ENCODE results near the gene LMCD1. TPM values are rescaled to one million over a fixed set of nuclear protein-coding genes. Genes with fewer than 3 reads are reported as not detected.

LMCD1 gene
- total and polyA plus RNA-seq, 2 of the 8 experiments (the other 6 are each of a cell fraction or from before 2014, with no cell fraction given), result 12.3 to 26.5 TPM

DNA sequence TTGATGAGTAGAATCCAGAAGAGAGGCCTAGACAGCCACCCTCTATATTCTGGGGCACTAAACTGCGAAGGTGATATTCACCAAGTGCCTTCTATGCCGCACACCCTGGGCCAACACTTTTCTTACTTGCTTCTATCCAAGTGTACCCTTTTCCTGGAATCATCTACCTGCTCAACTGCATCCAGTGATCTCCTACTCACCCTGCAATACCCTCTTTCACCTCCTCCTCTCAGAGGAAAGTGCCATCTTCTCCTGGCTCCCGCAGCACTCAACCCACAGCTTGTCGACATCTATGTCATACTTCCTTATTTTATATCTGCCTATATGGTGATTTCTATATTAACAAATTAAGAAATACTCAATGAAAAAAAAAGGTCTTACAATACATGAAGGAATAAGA lies 28.6 kb upstream of the LMCD1 start:
- FAIRE-seq, result no peak

More for the DNA sequence above, 28.6 kb upstream of the LMCD1 start:
- H3K23ac ChIP-seq (ENCODE audit: insufficient read length), result no peak overlapping the region
- TF ChIP-seq CBX5 (IDR thresholded peaks at IDR 0.05; ENCODE audit: low read depth, low read length) (no peak), TAF7 (optimal IDR thresholded peaks at IDR 0.05; ENCODE audit: borderline replicate concordance, low read depth, low read length) (no peak), JUN (IDR thresholded peaks at IDR 0.05; ENCODE audit: low read depth, low read length) (no peak), SUZ12 (IDR thresholded peaks at IDR 0.05; ENCODE audit: low read length) (no peak), HDAC2 (IDR thresholded peaks at IDR 0.05; ENCODE audit: borderline replicate concordance in 1 of 2, low read depth in 2 of 2, low read length in 2 of 2) (no peak), KDM1A (IDR thresholded peaks at IDR 0.05; ENCODE audit: borderline replicate concordance, low read length) (no peak)
- TF ChIP-seq, protein P1, sequence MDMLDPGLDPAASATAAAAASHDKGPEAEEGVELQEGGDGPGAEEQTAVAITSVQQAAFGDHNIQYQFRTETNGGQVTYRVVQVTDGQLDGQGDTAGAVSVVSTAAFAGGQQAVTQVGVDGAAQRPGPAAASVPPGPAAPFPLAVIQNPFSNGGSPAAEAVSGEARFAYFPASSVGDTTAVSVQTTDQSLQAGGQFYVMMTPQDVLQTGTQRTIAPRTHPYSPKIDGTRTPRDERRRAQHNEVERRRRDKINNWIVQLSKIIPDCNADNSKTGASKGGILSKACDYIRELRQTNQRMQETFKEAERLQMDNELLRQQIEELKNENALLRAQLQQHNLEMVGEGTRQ (IDR thresholded peaks at IDR 0.05; ENCODE audit: low read length), result no peak
- TF ChIP-seq, protein P2, sequence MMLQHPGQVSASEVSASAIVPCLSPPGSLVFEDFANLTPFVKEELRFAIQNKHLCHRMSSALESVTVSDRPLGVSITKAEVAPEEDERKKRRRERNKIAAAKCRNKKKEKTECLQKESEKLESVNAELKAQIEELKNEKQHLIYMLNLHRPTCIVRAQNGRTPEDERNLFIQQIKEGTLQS (IDR thresholded peaks at IDR 0.05; ENCODE audit: insufficient read depth, low read depth, low read length), result no peak
- H3K9me3 ChIP-seq (ENCODE audit: insufficient read depth in 2 of 2, low read depth in 1 of 2, low read length in 1 of 2), result no peaks in the 10 kb centered on the region
- no peak overlapping the region for H2AFZ ChIP-seq (ENCODE audit: low read length)
- no peaks in the 10 kb centered on the region for H3K27me3 ChIP-seq (replicated peaks in 1 of 4; ENCODE audit: control insufficient read depth in 3 of 4, extremely low read depth in 1 of 4, insufficient read depth in 3 of 4, low read length in 3 of 4)
- H2BK5ac ChIP-seq (ENCODE audit: low read depth, low read length), result no peak overlapping the region
- no peak for DNase-seq (ENCODE audit: low read depth in 1 of 2, low spot score in 2 of 2)
- H3K4me2 ChIP-seq (ENCODE audit: insufficient read depth in 1 of 2, low read depth in 2 of 2, low read length in 2 of 2), result no peak overlapping the region
- no peaks in the 10 kb centered on the region for H3K23me2 ChIP-seq (ENCODE audit: low read depth, low read length)
- peaks cover 0 to 4% (median 2%) of the 10 kb centered on the region in 4 experiments; a peak in 2 of 7 replicates for H3K4me1 ChIP-seq (replicated peaks in 1 of 4; ENCODE audit: control insufficient read depth in 3 of 4, insufficient read depth in 4 of 4, low read length in 3 of 4)
- H2BK12ac ChIP-seq (ENCODE audit: low read depth, low read length), result no peak overlapping the region
- 0 out of 4 replicates have a peak, but pooled peaks cover 0 to 3% of the 10 kb centered on the region in 2 experiments for H3K79me2 ChIP-seq (ENCODE audit: control insufficient read depth in 1 of 2, insufficient read depth in 2 of 2, low read length in 2 of 2)
- no peak overlapping the region for H3K14ac ChIP-seq (ENCODE audit: insufficient read length)
- no peaks in the 10 kb centered on the region for H3K36me3 ChIP-seq (ENCODE audit: control insufficient read depth in 2 of 4, insufficient read depth in 4 of 4, low read length in 3 of 4)
- H4K20me1 ChIP-seq (replicated peaks in 1 of 2; ENCODE audit: control insufficient read depth in 1 of 2, insufficient read depth in 2 of 2, low read length in 2 of 2), result no peaks in the 10 kb centered on the region
- H3K18ac ChIP-seq (ENCODE audit: extremely low read depth, low read length), result no peak overlapping the region
- H3K79me1 ChIP-seq (ENCODE audit: low read depth, low read length), result no peaks in the 10 kb centered on the region
- no peak overlapping the region for H4K8ac ChIP-seq (ENCODE audit: extremely low read depth, insufficient read depth, low read length)
- no peak overlapping the region for H3K27ac ChIP-seq (ENCODE audit: low read depth, low read length)
- H3K56ac ChIP-seq (replicated peaks; ENCODE audit: insufficient read length, low read depth, low read length), result no peak overlapping the region
- ChIA-PET CTCF (ENCODE audit: partially characterized antibody) (interaction anchor here (0.8 to 2.7 kb wide), 8 partner anchors 11 to 162 kb away, joined by 3 to 9 read pairs (median 4); no protein-coding TSS in a partner anchor), POLR2A (ENCODE audit: partially characterized antibody) (interaction anchor here (1.4 kb wide), 1 partner anchor 20 kb away, joined by 4 read pairs; no protein-coding TSS in a partner anchor)
- no peak overlapping the region for H2AK5ac ChIP-seq (ENCODE audit: low read depth, low read length)
- peak overlapping the region; percentile 46 for H4K91ac ChIP-seq (replicated peaks; ENCODE audit: insufficient read length, low read length)
- H3K9ac ChIP-seq (replicated peaks in 1 of 4; ENCODE audit: extremely low read depth in 1 of 4, low read depth in 3 of 4, low read length in 3 of 4), result no peak overlapping the region
- no peak overlapping the region for H2BK20ac ChIP-seq (ENCODE audit: low read length)
- no peak overlapping the region for H2BK120ac ChIP-seq (replicated peaks; ENCODE audit: low read depth, low read length)
- H4K5ac ChIP-seq (ENCODE audit: insufficient read length, low read depth, low read length), result no peak overlapping the region
- 91% methylated on average over 4 of the region's 4 CpGs; no CpG with 5 or more reads in 1 of the 2 experiments for WGBS, 2 experiments (ENCODE audit: extremely low coverage in 1 of 2, insufficient coverage in 1 of 2, insufficient read length in 1 of 2, insufficient replicate concordance in 2 of 2, low coverage in 1 of 2, low lambda C conversion rate in 2 of 2, missing lambda C conversion rate in 1 of 2)
- H3K4ac ChIP-seq (replicated peaks; ENCODE audit: insufficient read length, low read depth, low read length), result no peak overlapping the region
- no peak overlapping the region for H2BK15ac ChIP-seq (ENCODE audit: low read length)
- no peak overlapping the region for H3K4me3 ChIP-seq (ENCODE audit: extremely low read depth in 1 of 4, insufficient read depth in 2 of 4, low read depth in 3 of 4, low read length in 4 of 4)

All from H1 (cell line).